ENCODE measurements around the gene RPS6KA3. TPM values are rescaled to one million over a fixed set of nuclear protein-coding genes. Genes with fewer than 3 reads are reported as not detected.

The RPS6KA3 gene
- total RNA-seq, 1 experiment from 2014 or later = 35.5 TPM

- no peaks in the 10 kb centered on the region for H3K9me3 ChIP-seq (ENCODE audit: control insufficient read depth in 1 of 2, insufficient read depth in 1 of 2, low read depth in 1 of 2, low read length in 2 of 2)
- ATAC-seq = no peak
- intact Hi-C loops (cut with micrococcal nuclease) = no loop called here
Measured at GRCh38 chrX:20218836-20219505, 47.7 kb downstream of the RPS6KA3 start.

More at GRCh38 chrX:20218836-20219505, 47.7 kb downstream of the RPS6KA3 start:
- POLR2A ChIA-PET = no interaction called here
- no peaks in the 10 kb centered on the region for H3K27me3 ChIP-seq (ENCODE audit: insufficient read depth, low read length)
- no peak overlapping the region for H3K4me3 ChIP-seq (replicated peaks in 1 of 2; ENCODE audit: low read depth in 1 of 2, low read length in 2 of 2)
- H3K36me3 ChIP-seq (ENCODE audit: control insufficient read depth in 1 of 2, insufficient read depth in 2 of 2, low read length in 2 of 2) = no peaks in the 10 kb centered on the region
- DNase-seq (ENCODE audit: low read depth, low spot score) = no peak
- CTCF ChIA-PET = no interaction called here
- H3K4me2 ChIP-seq (ENCODE audit: low read length) = no peak overlapping the region
- no peak overlapping the region for H2AFZ ChIP-seq (ENCODE audit: low read depth, low read length, poor library complexity, severe bottlenecking)
- no peak overlapping the region for H3K27ac ChIP-seq (ENCODE audit: low read depth, low read length)
- no peak for TF ChIP-seq CBX3 (IDR thresholded peaks at IDR 0.05; ENCODE audit: low read depth)
- no peak for TF ChIP-seq EZH2phosphoT487 (IDR thresholded peaks at IDR 0.05; ENCODE audit: borderline replicate concordance)
- no peak for TF ChIP-seq REST (IDR thresholded peaks at IDR 0.05; ENCODE audit: low read depth)
- TF ChIP-seq RAD21 (IDR thresholded peaks at IDR 0.05; ENCODE audit: low read depth) = no peak
- TF ChIP-seq POLR2AphosphoS5 (IDR thresholded peaks at IDR 0.05; ENCODE audit: low read depth, low read length) = no peak
- TF ChIP-seq TCF7L2 (IDR thresholded peaks at IDR 0.05; ENCODE audit: borderline replicate concordance, extremely low read depth, insufficient read depth, insufficient read length) = no peak
- no peak for TF ChIP-seq ZNF274 (IDR thresholded peaks at IDR 0.05; ENCODE audit: low read depth, low read length)
- no peak for TF ChIP-seq CTCF (IDR thresholded peaks at IDR 0.05 in 2 of 3, conservative IDR thresholded peaks at IDR 0.05 in 1 of 3; ENCODE audit: borderline replicate concordance in 1 of 3, insufficient read depth in 1 of 3, low read depth in 2 of 3, low read length in 2 of 3)
- no peak for TF ChIP-seq POLR2A (IDR thresholded peaks at IDR 0.05; ENCODE audit: borderline replicate concordance, extremely low read depth, insufficient read depth, insufficient read length)
- no peak for TF ChIP-seq ZBTB33 (IDR thresholded peaks at IDR 0.05; ENCODE audit: extremely low read depth, insufficient replicate concordance, low read length)
- no peak for TF ChIP-seq YY1 (IDR thresholded peaks at IDR 0.05; ENCODE audit: extremely low read depth, insufficient replicate concordance, low read depth, low read length)
- TF ChIP-seq SP1 (IDR thresholded peaks at IDR 0.05; ENCODE audit: low read depth) = no peak
- no peak for TF ChIP-seq EZH2 (IDR thresholded peaks at IDR 0.05)
- no peak for TF ChIP-seq ATF3 (IDR thresholded peaks at IDR 0.05)
- no peak for TF ChIP-seq EGR1 (IDR thresholded peaks at IDR 0.05; ENCODE audit: low read depth)
- TF ChIP-seq MAX (IDR thresholded peaks at IDR 0.05) = no peak
- no peak for TF ChIP-seq SIN3A (IDR thresholded peaks at IDR 0.05; ENCODE audit: low read depth)
- no peak for TF ChIP-seq ZFX (IDR thresholded peaks at IDR 0.05)
- TF ChIP-seq CEBPB (IDR thresholded peaks at IDR 0.05; ENCODE audit: low read depth) = no peak
- no peak for TF ChIP-seq ELF1 (IDR thresholded peaks at IDR 0.05; ENCODE audit: borderline replicate concordance, low read depth)
- H3K4me1 ChIP-seq (ENCODE audit: control insufficient read depth in 1 of 2, insufficient read depth in 2 of 2, low read length in 2 of 2) = peaks cover 9 to 15% of the 10 kb centered on the region in 2 experiments; a peak in 3 of 4 replicates
- RAD21 ChIA-PET (ENCODE audit: low non-redundant PET in 1 of 2, low total read pairs in 2 of 2, uncharacterized antibody in 2 of 2, unreplicated experiment in 2 of 2) = no interaction called here
- H3K9ac ChIP-seq (ENCODE audit: low read length) = no peak overlapping the region
- no TSS peak for BruUV-seq (replicated peaks)
- peaks cover 32% of the 10 kb centered on the region for H3K79me2 ChIP-seq (ENCODE audit: insufficient read depth, low read length)
- H3K9me2 ChIP-seq (ENCODE audit: insufficient read depth) = no peaks in the 10 kb centered on the region
- no peaks in the 10 kb centered on the region for H4K20me1 ChIP-seq (ENCODE audit: insufficient read depth)

Data from HCT116 (cell line).